Right lobe of liver (tissue), 6 donors: ENCODE results near the gene RUVBL1. TPM values are rescaled to one million over a fixed set of nuclear protein-coding genes. Genes with fewer than 3 reads are reported as not detected.

Source experiments
- ATAC-seq, 4 donors: fragments of 200-7000 bp; cut with Tn5 transposase; one replicate each; pipeline ENCODE4 v1.9.1; 2020; ENCODE audit warnings: mild to moderate bottlenecking in 4 of 4, moderate library complexity in 4 of 4
- DNase-seq, 3 donors: peaks; one replicate each; pipeline ENCODE4 v3.0.0-alpha.2; 2020
- H3K27ac ChIP-seq, 3 donors: fragments of 200-600 bp; one replicate each; pipeline ENCODE4 v1.8.0; 2022
- H3K27me3 ChIP-seq, 2 donors: fragments of 200-600 bp; one replicate each; pipeline ENCODE4 v1.8.0; 2022
- H3K36me3 ChIP-seq, 4 donors: fragments of 200-600 bp; sonication (generic) in 1 of 4; one replicate each; pipeline versions ENCODE4 v1.5.1 to v1.8.0; 2017 to 2022; ENCODE audit warnings: control low read depth in 1 of 4
- H3K4me1 ChIP-seq, 4 donors: fragments of 200-600 bp; sonication (generic) in 1 of 4; one replicate each; pipeline versions ENCODE4 v1.5.1 to v1.8.0; 2017 to 2022; ENCODE audit warnings: control low read depth in 1 of 4
- H3K4me3 ChIP-seq, 3 donors: fragments of 200-600 bp; one replicate each; pipeline ENCODE4 v1.8.0; 2022
- H3K9me3 ChIP-seq, 4 donors: fragments of 200-600 bp; sonication (generic) in 1 of 4; one replicate each; pipeline versions ENCODE4 v1.5.1 to v1.8.0; 2017 to 2022; ENCODE audit warnings: control low read depth in 1 of 4
- POLR2A ChIP-seq: fragments of 450-650 bp; IDR thresholded peaks from one replicate; pipeline ENCODE4 v1.6.1; 2017; ENCODE audit warnings: antibody characterized with exemption, mild to moderate bottlenecking
- WGBS: methylation state at CpG from one replicate; pipeline ENCODE4 v1.1.6; 2018; ENCODE audit warnings: low coverage, low lambda C conversion rate; ENCODE audit not compliant: insufficient coverage; ENCODE audit errors: missing lambda C conversion rate; 5-methylcytosine and 5-hydroxymethylcytosine counted together
- intact Hi-C, 2 donors: fragments of 100-400 bp; cut with DNase I; formaldehyde crosslinking; loops; one replicate each; pipeline versions ENCODE4 v1.11.2 to v1.14.1; 2022
- small RNA-seq, 2 experiments: library from RNA; depleted of rRNA; stranded (forward); fragments of <200 nt; gene quantifications; one replicate each; pipeline ENCODE3, GENCODE V24; 2016
- total RNA-seq, 6 experiments: library from RNA; depleted of rRNA in 2 of 6; stranded (reverse); fragments of >200 nt in 2 of 6; fragmentation: NEBNext Ultra II Directional in 3 of 6; extraction: Animal tissue kit (Norgen Biotek cat#: 25700) in 3 of 6; gene quantifications; one replicate each; pipeline versions ENCODE4 v1.1.0 to v1.2.4, GENCODE V29; 2016 to 2023
- TF ChIP-seq, protein P1 (sequence below), 4 donors: fragments of 200-600 bp in 3 of 4; fragments of 450-650 bp in 1 of 4; IDR thresholded peaks; one replicate each; pipeline versions ENCODE4 v1.5.1 to v1.8.0; 2016 to 2022; ENCODE audit warnings: antibody characterized with exemption in 4 of 4, mild to moderate bottlenecking in 2 of 4
- donor health status: DM: no; HTN: yes; CAD: no.
- donor health status: DM: no; HTN: no; CAD: no.
- donor health status: DM: no; HTN: no; CAD: no.
- donor health status: DM: no; HTN: yes; CAD: no.
- donor health status: DM: no; HTN: yes; CAD: no.

Gene RUVBL1
- total RNA-seq, 6 experiments from 2014 or later: 8.6 to 20.3 (median 12.9) TPM

DNA sequence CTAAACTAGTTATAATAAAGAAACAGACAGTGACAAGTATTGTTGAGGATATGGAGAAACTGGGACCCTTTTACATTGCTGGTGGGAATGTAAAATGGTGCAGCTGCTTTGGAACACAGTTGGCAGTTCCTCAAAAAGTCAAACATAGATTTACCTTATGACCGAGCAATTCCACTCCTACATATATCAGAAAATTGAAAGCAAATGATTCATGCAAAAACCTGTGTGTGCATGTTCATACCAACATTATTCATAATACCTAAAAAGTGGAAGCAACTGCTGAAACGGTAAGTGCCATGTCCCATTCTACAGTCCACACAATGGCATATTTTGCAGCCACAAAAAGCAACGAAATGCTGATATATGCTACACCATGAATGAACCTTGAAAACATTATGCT lies 83.6 kb downstream of the RUVBL1 start:
- DNase-seq (no peak), ATAC-seq (no peak)
- no peaks in the 10 kb centered on the region for H3K9me3 ChIP-seq
- no peak for TF ChIP-seq POLR2A
- TF ChIP-seq, protein P1, sequence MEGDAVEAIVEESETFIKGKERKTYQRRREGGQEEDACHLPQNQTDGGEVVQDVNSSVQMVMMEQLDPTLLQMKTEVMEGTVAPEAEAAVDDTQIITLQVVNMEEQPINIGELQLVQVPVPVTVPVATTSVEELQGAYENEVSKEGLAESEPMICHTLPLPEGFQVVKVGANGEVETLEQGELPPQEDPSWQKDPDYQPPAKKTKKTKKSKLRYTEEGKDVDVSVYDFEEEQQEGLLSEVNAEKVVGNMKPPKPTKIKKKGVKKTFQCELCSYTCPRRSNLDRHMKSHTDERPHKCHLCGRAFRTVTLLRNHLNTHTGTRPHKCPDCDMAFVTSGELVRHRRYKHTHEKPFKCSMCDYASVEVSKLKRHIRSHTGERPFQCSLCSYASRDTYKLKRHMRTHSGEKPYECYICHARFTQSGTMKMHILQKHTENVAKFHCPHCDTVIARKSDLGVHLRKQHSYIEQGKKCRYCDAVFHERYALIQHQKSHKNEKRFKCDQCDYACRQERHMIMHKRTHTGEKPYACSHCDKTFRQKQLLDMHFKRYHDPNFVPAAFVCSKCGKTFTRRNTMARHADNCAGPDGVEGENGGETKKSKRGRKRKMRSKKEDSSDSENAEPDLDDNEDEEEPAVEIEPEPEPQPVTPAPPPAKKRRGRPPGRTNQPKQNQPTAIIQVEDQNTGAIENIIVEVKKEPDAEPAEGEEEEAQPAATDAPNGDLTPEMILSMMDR (IDR thresholded peaks at IDR 0.05): no peak
- no peaks in the 10 kb centered on the region for H3K36me3 ChIP-seq
- WGBS: 91% methylated on average over 3 of the region's 3 CpGs
- H3K4me1 ChIP-seq: peaks cover 0 to 21% (median 3%) of the 10 kb centered on the region in 4 donors
- H3K4me3 ChIP-seq: no peak overlapping the region
- no peak overlapping the region for H3K27ac ChIP-seq
- intact Hi-C loops: no loop called here
- H3K27me3 ChIP-seq: no peaks in the 10 kb centered on the region

DNA sequence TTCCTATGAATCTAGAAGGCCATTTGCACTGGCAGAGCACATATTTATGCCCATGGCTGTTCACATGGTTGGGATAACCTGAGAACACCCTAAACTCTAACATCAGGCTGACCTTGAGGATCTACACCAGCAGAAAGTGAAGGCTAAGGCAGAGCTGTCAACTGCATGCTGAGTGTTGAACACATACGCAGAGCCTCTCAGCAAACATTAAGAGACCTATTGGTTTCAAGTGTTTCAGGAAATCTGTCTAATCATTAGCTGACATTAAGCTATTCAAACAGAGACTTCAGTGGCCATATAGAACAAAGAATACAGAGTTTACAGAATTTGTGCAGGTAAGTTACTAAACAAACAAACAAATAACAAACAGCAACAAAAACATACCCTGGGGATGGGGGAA lies 87.5 kb downstream of the RUVBL1 start:
- Histone ChIP-seq H3K27me3 (no peaks in the 10 kb centered on the region), H3K27ac (peak overlapping the region in 1 of 3 donors; percentile 22), H3K36me3 (no peaks in the 10 kb centered on the region), H3K9me3 (no peaks in the 10 kb centered on the region), H3K4me1 (peaks cover 0 to 27% (median 3%) of the 10 kb centered on the region in 4 donors), H3K4me3 (no peak overlapping the region)
- no CpG with 5 or more reads among the region's 1 CpG for WGBS
- TF ChIP-seq POLR2A: no peak
- TF ChIP-seq, protein P1 (IDR thresholded peaks at IDR 0.05): no peak
- intact Hi-C loops: no loop called here
- DNase-seq (no peak), ATAC-seq (peak; percentile 70 to 88 (median 80))

DNA sequence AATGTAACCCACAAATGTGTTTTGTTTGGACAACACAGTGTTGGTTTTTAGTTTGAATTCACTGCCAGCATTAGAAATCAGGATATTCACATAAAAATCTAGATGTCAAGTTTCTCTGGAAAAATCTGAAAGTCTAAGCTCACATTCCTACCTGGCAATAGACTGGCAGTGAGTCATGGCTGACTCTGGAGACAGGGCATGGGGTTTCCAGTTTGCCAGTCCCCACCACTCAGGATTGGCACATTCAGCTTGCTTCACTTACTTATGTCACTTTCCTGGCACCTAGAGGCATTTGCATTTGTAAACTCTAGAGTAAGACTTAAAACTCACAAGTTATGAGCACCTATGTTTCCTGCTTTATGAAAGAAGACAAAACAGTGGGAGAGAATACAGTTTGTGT lies 90.5 kb downstream of the RUVBL1 start:
- Histone ChIP-seq H3K9me3 (no peaks in the 10 kb centered on the region), H3K4me3 (no peak overlapping the region), H3K36me3 (no peaks in the 10 kb centered on the region), H3K27ac (no peak overlapping the region), H3K4me1 (peaks cover 0 to 27% (median 3%) of the 10 kb centered on the region in 4 donors), H3K27me3 (no peaks in the 10 kb centered on the region)
- ATAC-seq: peak in 3 of 4 donors; percentile 29 to 83 (median 45)
- TF ChIP-seq POLR2A: no peak
- TF ChIP-seq, protein P1 (IDR thresholded peaks at IDR 0.05): no peak
- intact Hi-C loops: no loop called here
- DNase-seq: peak in 1 of 3 donors; percentile 51

Small RNA genes lying within 50 kb of the gene (small RNA-seq; reads per million reads assigned to genes)
- gene RNU2-37P (0.13 to 0.29 reads per million in 2 experiments), gene RNU6-823P (0 reads per million in 2 experiments)

Other genes with a start within 250 kb of the RUVBL1 start
- under 1 TPM in 1 of 6 experiments, not detected in 5; 0.22 TPM for gene KBTBD12, start 208.6 kb downstream of the RUVBL1 start, total RNA-seq
- 100 to 1,000 TPM; 120 to 187 (median 151) TPM for gene SEC61A1, start 71.4 kb downstream of the RUVBL1 start, total RNA-seq
- 10 to 100 TPM; 10.1 to 24.0 (median 13.4) TPM for gene EEFSEC, start 29.7 kb upstream of the RUVBL1 start, total RNA-seq